Measurements from ENCODE around the gene USH1C. TPM values are rescaled to one million over a fixed set of nuclear protein-coding genes. Genes with fewer than 3 reads are reported as not detected.
A peak's percentile ranks its signal among the peaks of the same experiment; 100 is the strongest.

USH1C gene
- total and polyA plus RNA-seq, 8 donors = 0.23 to 1.2 (median 0.59) TPM; not detected in 1

DNA sequence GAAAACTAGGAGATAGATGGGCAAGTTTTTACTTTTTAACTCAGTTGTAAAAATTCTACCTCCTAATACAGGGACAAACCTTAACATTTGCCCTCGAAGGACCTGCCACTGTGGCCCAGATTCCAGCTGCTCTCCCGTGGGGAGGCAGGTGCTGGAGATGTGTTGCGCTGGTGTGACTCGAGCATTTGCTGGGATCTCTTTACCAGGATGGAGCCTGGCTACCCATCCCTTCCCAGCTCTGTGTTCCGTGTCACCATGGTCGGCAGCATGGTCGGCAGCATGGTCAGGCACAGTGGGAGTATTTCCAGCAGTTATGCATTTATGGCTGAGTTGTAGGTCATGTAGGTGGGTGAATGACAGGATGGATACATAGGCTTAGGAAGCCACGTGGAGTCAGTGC, 44.0 kb upstream of the USH1C start:
- Histone ChIP-seq H3K36me3 (no peaks in the 10 kb centered on the region), H3K9me3 (no peaks in the 10 kb centered on the region), H3K27me3 (peaks cover 0 to 7% of the 10 kb centered on the region in 2 donors), H3K4me3 (no peak overlapping the region), H3K4me1 (no peaks in the 10 kb centered on the region), H3K27ac (no peak overlapping the region)
- ATAC-seq = no peak
- peak in 1 of 4 donors; percentile 38 for DNase-seq
- TF ChIP-seq CTCF (IDR thresholded peaks at IDR 0.05) = no peak
- intact Hi-C loops (cut with DNase I) = no loop called here

DNA sequence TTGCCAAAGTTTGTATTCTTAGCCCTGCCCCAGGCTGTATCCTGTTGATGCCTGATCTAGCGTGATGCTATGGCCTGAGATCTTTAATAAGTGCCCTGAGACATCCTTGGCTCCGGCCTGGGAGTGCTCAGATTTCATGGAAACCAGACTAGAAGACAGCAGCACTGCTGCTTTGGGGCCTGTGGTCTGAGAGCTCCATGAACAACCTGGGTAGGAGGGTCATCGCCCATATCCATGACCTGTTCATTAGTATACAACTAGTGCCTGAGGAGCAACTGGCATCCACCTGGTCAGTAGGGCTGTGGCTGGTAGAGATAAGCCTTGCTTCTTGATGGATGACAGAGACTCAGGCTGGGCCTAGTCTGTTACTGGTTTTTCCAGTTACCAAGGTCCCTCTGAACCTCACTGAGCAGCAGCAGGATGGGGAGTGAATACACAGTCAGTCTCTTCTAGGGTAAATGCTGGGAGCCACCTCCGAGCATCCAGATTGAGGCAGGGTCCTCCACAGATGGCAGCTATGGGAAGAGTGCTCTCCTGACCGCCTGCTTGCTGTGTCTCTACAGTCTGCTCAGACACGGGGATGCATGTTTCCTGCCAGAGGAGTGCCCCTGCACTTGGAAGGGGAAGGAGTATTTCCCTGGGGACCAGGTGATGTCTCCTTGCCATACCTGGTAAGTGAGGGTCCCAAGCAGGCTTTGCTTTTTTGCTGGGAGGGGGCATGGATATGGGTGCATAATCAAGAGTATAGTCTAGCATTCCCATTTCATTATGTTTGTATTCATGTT, 41.9 kb upstream of the USH1C start:
- no peak for ATAC-seq

GRCh38 chr11:17581732-17582053, 37.5 kb upstream of the USH1C start:
- intact Hi-C loops (cut with DNase I) = no loop called here
- no peaks in the 10 kb centered on the region for H3K27me3 ChIP-seq
- no peaks in the 10 kb centered on the region for H3K4me1 ChIP-seq
- no peak overlapping the region for H3K27ac ChIP-seq
- H3K9me3 ChIP-seq = no peaks in the 10 kb centered on the region
- DNase-seq (peak in 1 of 4 donors; percentile 21), ATAC-seq (no peak)
- no peaks in the 10 kb centered on the region for H3K36me3 ChIP-seq
- H3K4me3 ChIP-seq = no peak overlapping the region
- TF ChIP-seq CTCF (IDR thresholded peaks at IDR 0.05) = no peak

More for the DNA sequence above, 41.9 kb upstream of the USH1C start:
- peaks cover 0 to 7% of the 10 kb centered on the region in 2 donors for H3K27me3 ChIP-seq
- no peaks in the 10 kb centered on the region for H3K36me3 ChIP-seq
- H3K27ac ChIP-seq = no peak overlapping the region
- DNase-seq = peak in 2 of 4 donors; percentile 3 to 10
- no peak for TF ChIP-seq CTCF (IDR thresholded peaks at IDR 0.05)
- H3K9me3 ChIP-seq = no peaks in the 10 kb centered on the region
- intact Hi-C loops (cut with DNase I) = no loop called here
- no peaks in the 10 kb centered on the region for H3K4me1 ChIP-seq
- no peak overlapping the region for H3K4me3 ChIP-seq

- H3K9me3 ChIP-seq = no peaks in the 10 kb centered on the region
- no peak overlapping the region for H3K4me3 ChIP-seq
- H3K27ac ChIP-seq = no peak overlapping the region
- no peaks in the 10 kb centered on the region for H3K4me1 ChIP-seq
- no peak for TF ChIP-seq CTCF (IDR thresholded peaks at IDR 0.05)
- H3K36me3 ChIP-seq = no peaks in the 10 kb centered on the region
- intact Hi-C loops (cut with DNase I) = no loop called here
- H3K27me3 ChIP-seq = no peaks in the 10 kb centered on the region
- DNase-seq = no peak
- ATAC-seq = no peak
Observed at GRCh38 chr11:17581036-17581731, 37.0 kb upstream of the USH1C start.

- Histone ChIP-seq H3K4me3 (no peak overlapping the region), H3K36me3 (no peaks in the 10 kb centered on the region), H3K4me1 (no peaks in the 10 kb centered on the region), H3K27ac (no peak overlapping the region), H3K27me3 (no peaks in the 10 kb centered on the region), H3K9me3 (no peaks in the 10 kb centered on the region)
- ATAC-seq = no peak
- intact Hi-C loops (cut with DNase I) = no loop called here
- no peak for DNase-seq
- TF ChIP-seq CTCF (IDR thresholded peaks at IDR 0.05) = no peak
Observed at GRCh38 chr11:17580271-17580670, 36.1 kb upstream of the USH1C start.

Data from left lung (tissue), 10 donors.